HL-60 (cell line): ENCODE data around the gene SIAH3.

Experiments used
- CTCF ChIP-seq: IDR thresholded peaks from one replicate; pipeline ENCODE4 v1.5.1; 2011; ENCODE audit warnings: low read length, control low read depth, inconsistent platforms; ENCODE audit not compliant: insufficient read depth
- GABPA ChIP-seq: IDR thresholded peaks from 2 replicates; pipeline ENCODE4 v1.6.1; 2012; ENCODE audit warnings: low read depth
- POLR2AphosphoS5 ChIP-seq: IDR thresholded peaks from 2 replicates; pipeline ENCODE4 v1.6.1; 2012; ENCODE audit warnings: low read depth
- REST ChIP-seq: IDR thresholded peaks from 2 replicates; pipeline ENCODE4 v1.6.1; 2012; ENCODE audit warnings: low read depth; ENCODE audit not compliant: insufficient replicate concordance
- SPI1 ChIP-seq: IDR thresholded peaks from 2 replicates; pipeline ENCODE4 v1.6.1; 2012; ENCODE audit warnings: low read depth, mild to moderate bottlenecking, borderline replicate concordance

GRCh38 chr13:45747071-45747470 lies 104.5 kb downstream of the SIAH3 start:
- no peak for TF ChIP-seq POLR2AphosphoS5
- TF ChIP-seq CTCF, result no peak
- TF ChIP-seq REST, result no peak
- peak; percentile 99 for TF ChIP-seq SPI1
- no peak for TF ChIP-seq GABPA
